GM04504 (cell line): Measurements from ENCODE around the gene ADAMTS9.

Experiments
- DNase-seq: peaks from one replicate; pipeline ENCODE4 v3.0.0-alpha.2; 2012; ENCODE audit warnings: low read depth

The ADAMTS9 gene

GRCh38 chr3:64687781-64688604 lies at the start of gene ADAMTS9:
TSS of gene ADAMTS9 (minus strand) at chr3:64688000. CDS start at chr3:64687657, 343 bp downstream.
- DNase-seq: no peak

DNA sequence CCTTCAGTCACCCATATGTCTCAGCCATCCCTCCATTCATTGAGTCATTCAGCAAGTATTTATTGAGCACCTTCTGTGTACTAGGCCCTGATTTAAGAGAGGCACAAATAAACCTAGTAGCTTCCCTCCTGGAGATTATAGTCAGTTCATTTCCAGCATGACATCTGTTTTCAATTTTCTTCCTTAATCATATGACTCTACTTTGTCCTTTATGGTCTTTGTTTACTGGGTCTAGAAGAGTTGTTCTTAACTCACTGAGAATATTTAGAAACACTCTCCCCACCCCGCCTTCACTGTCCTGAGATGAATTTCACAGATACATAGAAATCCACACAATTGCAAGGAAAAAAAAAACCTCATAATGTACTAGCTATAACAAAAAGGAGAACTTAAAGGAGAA lies 44.8 kb upstream of the ADAMTS9 start:
- no peak for DNase-seq

GRCh38 chr3:64730681-64731080 lies 42.9 kb upstream of the ADAMTS9 start:
- no peak for DNase-seq

GRCh38 chr3:64728994-64729393 lies 41.2 kb upstream of the ADAMTS9 start:
- DNase-seq: no peak

DNA sequence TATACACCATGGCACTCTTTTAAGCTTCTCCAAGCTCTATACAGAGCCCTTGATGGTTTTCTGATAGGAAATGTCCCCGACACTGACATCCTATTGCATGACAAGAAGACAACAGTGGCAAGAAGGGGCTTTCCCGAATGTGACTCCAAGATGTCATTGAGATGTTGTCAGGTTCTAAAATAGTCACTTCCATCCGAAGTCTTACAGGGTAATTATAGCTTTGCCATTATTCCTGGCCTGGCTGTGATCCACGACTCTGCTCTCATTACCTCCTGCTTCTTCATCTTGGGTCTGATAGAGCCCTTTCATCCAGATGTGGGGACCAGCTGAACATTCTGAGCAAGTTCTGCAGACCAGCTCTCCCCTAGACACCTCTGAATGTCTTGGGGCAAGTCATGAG lies 40.6 kb upstream of the ADAMTS9 start:
- no peak for DNase-seq

DNA sequence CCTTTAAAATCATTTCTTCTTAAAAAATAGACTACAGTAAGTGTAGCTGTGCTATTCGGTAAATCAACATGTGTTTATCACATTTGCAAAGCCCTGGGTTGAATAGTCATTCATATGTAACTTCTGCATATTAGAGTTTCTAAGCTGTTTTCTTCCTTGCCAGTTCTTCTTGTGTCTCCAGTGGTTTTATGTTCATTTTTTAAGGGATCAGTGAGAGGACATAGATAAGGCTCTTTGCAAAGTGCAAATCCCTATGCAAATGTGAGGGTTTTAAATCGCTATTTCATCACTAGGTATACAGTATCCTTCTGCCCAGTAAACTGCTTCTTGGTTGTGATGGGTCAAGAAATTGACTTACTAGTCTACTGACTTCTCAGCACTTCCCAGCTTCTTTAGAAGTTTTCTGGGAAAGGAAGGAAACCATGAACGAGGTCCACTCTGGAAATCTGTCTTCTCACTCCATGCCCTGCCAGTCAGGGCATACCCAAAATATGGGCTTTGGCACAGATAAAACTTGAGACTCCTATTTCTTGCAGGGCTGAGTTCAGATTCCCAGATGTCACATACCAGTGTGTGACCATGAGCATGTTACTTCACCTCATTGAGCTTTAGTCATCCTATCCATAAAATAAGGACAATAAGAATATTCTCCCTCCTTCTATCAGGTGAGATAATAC lies 38.8 kb upstream of the ADAMTS9 start:
- no peak for DNase-seq

DNA sequence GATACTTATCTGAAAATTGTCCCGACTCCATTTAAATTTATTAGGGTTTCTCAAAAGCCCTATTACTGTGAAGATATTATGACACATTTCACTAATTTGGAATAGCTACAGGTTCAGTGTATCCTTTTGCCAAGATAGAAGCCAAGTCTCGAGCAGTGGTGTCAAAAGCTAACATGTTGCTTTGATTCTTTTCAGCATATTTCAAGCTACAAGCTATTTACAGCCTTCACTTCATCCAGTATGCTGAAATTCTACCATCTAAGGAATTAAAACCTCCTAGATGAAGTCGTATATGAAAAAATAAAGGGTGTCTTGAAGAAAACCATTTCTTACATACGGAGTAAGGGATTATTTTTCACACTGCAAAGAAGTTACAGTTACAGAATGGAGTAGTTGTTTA lies 31.2 kb upstream of the ADAMTS9 start:
- DNase-seq: no peak

DNA sequence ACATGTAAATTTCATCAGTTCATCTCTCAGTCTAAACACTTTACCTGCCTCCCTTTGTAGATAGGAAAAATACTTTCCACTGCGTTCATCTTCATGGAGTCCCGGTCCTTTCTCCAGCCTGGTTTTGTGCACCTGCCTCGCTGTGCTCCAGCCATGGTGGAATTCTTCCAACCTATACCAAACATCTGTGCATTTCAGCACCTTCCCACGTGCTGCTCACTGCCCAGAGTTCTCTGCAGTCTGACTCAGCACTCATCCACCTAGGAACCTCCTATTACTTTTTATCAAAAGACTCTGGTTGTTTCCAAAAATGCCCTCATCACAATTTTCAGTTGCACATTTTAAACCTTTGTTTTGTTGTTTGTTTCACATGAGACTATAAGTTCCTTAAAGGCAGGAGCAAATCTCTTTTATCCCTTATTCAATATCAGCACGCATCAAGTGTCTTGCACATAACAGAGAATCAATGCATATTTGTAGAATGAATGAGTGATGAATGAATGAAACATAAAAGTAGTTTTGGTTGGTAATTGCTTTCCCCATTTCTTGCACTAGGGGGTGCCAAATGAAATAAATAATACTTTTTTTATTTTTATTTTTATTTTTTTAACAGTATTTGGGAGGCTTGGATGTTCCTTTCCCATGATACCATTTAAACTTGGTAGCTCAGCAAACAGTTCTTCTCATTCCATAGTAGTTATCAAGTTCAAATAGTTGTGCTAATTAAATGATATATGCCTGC lies 30.2 kb upstream of the ADAMTS9 start:
- no peak for DNase-seq

- DNase-seq: no peak
Measured at GRCh38 chr3:64717411-64717810, 29.6 kb upstream of the ADAMTS9 start.

GRCh38 chr3:64716110-64716710 lies 28.4 kb upstream of the ADAMTS9 start:
- DNase-seq: no peak

- no peak for DNase-seq
Measured at GRCh38 chr3:64715211-64715982, 27.6 kb upstream of the ADAMTS9 start.

- no peak for DNase-seq
Measured at GRCh38 chr3:64708456-64708855, 20.7 kb upstream of the ADAMTS9 start.

GRCh38 chr3:64705946-64706345 lies 18.1 kb upstream of the ADAMTS9 start:
- no peak for DNase-seq

GRCh38 chr3:64696896-64697295 lies 9.1 kb upstream of the ADAMTS9 start:
- no peak for DNase-seq

GRCh38 chr3:64694114-64694513 lies 6.3 kb upstream of the ADAMTS9 start:
- no peak for DNase-seq

- DNase-seq: no peak
Measured at GRCh38 chr3:64693031-64693430, 5.2 kb upstream of the ADAMTS9 start.

- no peak for DNase-seq
Measured at GRCh38 chr3:64691051-64691450, 3.3 kb upstream of the ADAMTS9 start.

GRCh38 chr3:64687086-64687780 lies 567 bp downstream of the ADAMTS9 start:
- DNase-seq: no peak

- no peak for DNase-seq
Measured at GRCh38 chr3:64686446-64686908, 1.3 kb downstream of the ADAMTS9 start.

GRCh38 chr3:64685800-64686445 lies 1.9 kb downstream of the ADAMTS9 start:
- DNase-seq: peak; percentile 66
